ENCODE measurements around the gene DR1. TPM values are rescaled to one million over a fixed set of nuclear protein-coding genes. Genes with fewer than 3 reads are reported as not detected.

The DR1 gene
- total RNA-seq, 1 donor from 2014 or later, result 52.3 TPM

GRCh38 chr1:93306920-93307319, 38.8 kb upstream of the DR1 start:
- H3K27ac ChIP-seq, result no peak overlapping the region
- peaks cover 4% of the 10 kb centered on the region for H3K36me3 ChIP-seq
- no peak overlapping the region for H3K4me3 ChIP-seq
- no peaks in the 10 kb centered on the region for H3K4me1 ChIP-seq
- no peak for TF ChIP-seq CTCF (IDR thresholded peaks at IDR 0.05)
- intact Hi-C loops (cut with DNase I), result no loop called here
- no peaks in the 10 kb centered on the region for H3K27me3 ChIP-seq (ENCODE audit: low read depth)
- ATAC-seq (no peak), DNase-seq (no peak)
- no peaks in the 10 kb centered on the region for H3K9me3 ChIP-seq

GRCh38 chr1:93313026-93313425, 32.7 kb upstream of the DR1 start:
- DNase-seq (no peak), ATAC-seq (no peak)
- no peak overlapping the region for H3K27ac ChIP-seq
- no peak for TF ChIP-seq CTCF (IDR thresholded peaks at IDR 0.05)
- peaks cover 4% of the 10 kb centered on the region for H3K36me3 ChIP-seq
- no peaks in the 10 kb centered on the region for H3K4me1 ChIP-seq
- H3K9me3 ChIP-seq, result no peaks in the 10 kb centered on the region
- intact Hi-C loops (cut with DNase I), result no loop called here
- no peak overlapping the region for H3K4me3 ChIP-seq
- no peaks in the 10 kb centered on the region for H3K27me3 ChIP-seq (ENCODE audit: low read depth)

- Histone ChIP-seq H3K27me3 (ENCODE audit: low read depth) (no peaks in the 10 kb centered on the region), H3K27ac (no peak overlapping the region), H3K4me3 (no peak overlapping the region), H3K4me1 (no peaks in the 10 kb centered on the region), H3K9me3 (no peaks in the 10 kb centered on the region), H3K36me3 (no peaks in the 10 kb centered on the region)
- no peak for TF ChIP-seq CTCF (IDR thresholded peaks at IDR 0.05)
- ATAC-seq (peak; percentile 53 to 72), DNase-seq (peak; percentile 55)
- intact Hi-C loops (cut with DNase I), result no loop called here
Measured at GRCh38 chr1:93317207-93317606, 28.5 kb upstream of the DR1 start.

GRCh38 chr1:93317943-93318342, 27.8 kb upstream of the DR1 start:
- Histone ChIP-seq H3K4me1 (no peaks in the 10 kb centered on the region), H3K9me3 (no peaks in the 10 kb centered on the region), H3K36me3 (no peaks in the 10 kb centered on the region), H3K27me3 (ENCODE audit: low read depth) (no peaks in the 10 kb centered on the region), H3K4me3 (no peak overlapping the region), H3K27ac (no peak overlapping the region)
- DNase-seq, result no peak
- intact Hi-C loops (cut with DNase I), result no loop called here
- TF ChIP-seq CTCF (IDR thresholded peaks at IDR 0.05), result no peak
- no peak for ATAC-seq

- ATAC-seq (no peak), DNase-seq (no peak)
- H3K4me1 ChIP-seq, result no peaks in the 10 kb centered on the region
- no peaks in the 10 kb centered on the region for H3K36me3 ChIP-seq
- H3K27me3 ChIP-seq (ENCODE audit: low read depth), result no peaks in the 10 kb centered on the region
- no peak overlapping the region for H3K4me3 ChIP-seq
- intact Hi-C loops (cut with DNase I), result no loop called here
- no peaks in the 10 kb centered on the region for H3K9me3 ChIP-seq
- no peak overlapping the region for H3K27ac ChIP-seq
- no peak for TF ChIP-seq CTCF (IDR thresholded peaks at IDR 0.05)
Measured at GRCh38 chr1:93321720-93322119, 24.0 kb upstream of the DR1 start.

- no peak overlapping the region for H3K4me3 ChIP-seq
- no peaks in the 10 kb centered on the region for H3K36me3 ChIP-seq
- H3K4me1 ChIP-seq, result no peaks in the 10 kb centered on the region
- no peak overlapping the region for H3K27ac ChIP-seq
- no peak for DNase-seq
- H3K9me3 ChIP-seq, result no peaks in the 10 kb centered on the region
- ATAC-seq, result peak in 1 of 2 donors; percentile 57
- no peak for TF ChIP-seq CTCF (IDR thresholded peaks at IDR 0.05)
- intact Hi-C loops (cut with DNase I), result no loop called here
- no peaks in the 10 kb centered on the region for H3K27me3 ChIP-seq (ENCODE audit: low read depth)
Measured at GRCh38 chr1:93322349-93322748, 23.4 kb upstream of the DR1 start.

Measured in lower lobe of right lung (tissue), 2 donors.